Astrocyte (in vitro differentiated cells and primary cell): ENCODE data around the gene TYMS. TPM values are rescaled to one million over a fixed set of nuclear protein-coding genes. Genes with fewer than 3 reads are reported as not detected.

Experiments
- DNase-seq: peaks from one replicate; pipeline ENCODE4 v3.0.0-alpha.2; 2010; ENCODE audit warnings: low read depth
- FAIRE-seq: peaks from 2 replicates; lab custom pipeline; 2011; peaks lifted over from hg19 to GRCh38; lab: Jason Lieb, UNC
- H2AFZ ChIP-seq: 2 replicates; pipeline ENCODE4 v1.6.0; 2012; ENCODE audit warnings: low read depth, low read length, inconsistent platforms
- H3K27ac ChIP-seq: 2 replicates; pipeline ENCODE4 v1.5.1; 2011; ENCODE audit warnings: low read depth, low read length, inconsistent platforms
- H3K27me3 ChIP-seq: 2 replicates; pipeline ENCODE4 v1.6.0; 2011; ENCODE audit warnings: low read length, inconsistent platforms; ENCODE audit not compliant: insufficient read depth
- H3K36me3 ChIP-seq: 2 replicates; pipeline ENCODE4 v1.5.1; 2011; ENCODE audit warnings: low read length, inconsistent platforms; ENCODE audit not compliant: insufficient read depth
- H3K4me1 ChIP-seq: 2 replicates; pipeline ENCODE4 v1.5.1; 2011; ENCODE audit warnings: low read length, inconsistent platforms; ENCODE audit not compliant: insufficient read depth
- H3K4me2 ChIP-seq: 2 replicates; pipeline ENCODE4 v1.6.0; 2012; ENCODE audit warnings: low read length, inconsistent platforms
- H3K4me3 ChIP-seq: 2 replicates; pipeline ENCODE4 v1.5.1; 2011; ENCODE audit warnings: low read depth, mild to moderate bottlenecking, low read length, inconsistent platforms; ENCODE audit not compliant: insufficient read depth
- H3K79me2 ChIP-seq: 2 replicates; pipeline ENCODE4 v1.6.0; 2012; ENCODE audit warnings: mild to moderate bottlenecking, low read length, inconsistent platforms; ENCODE audit not compliant: insufficient read depth
- H3K9ac ChIP-seq: 2 replicates; pipeline ENCODE4 v1.6.0; 2012; ENCODE audit warnings: mild to moderate bottlenecking, low read length, inconsistent platforms
- H3K9me3 ChIP-seq: 2 replicates; pipeline ENCODE4 v1.5.1; 2012; ENCODE audit warnings: low read depth, mild to moderate bottlenecking, low read length, inconsistent platforms; ENCODE audit not compliant: insufficient read depth
- H4K20me1 ChIP-seq: 2 replicates; pipeline ENCODE4 v1.6.0; 2012; ENCODE audit warnings: low read length, inconsistent platforms; ENCODE audit not compliant: insufficient read depth
- H3K27ac Mint-ChIP-seq: one replicate; pipeline ENCODE4 v1.8.0; 2021; ENCODE audit warnings: mild to moderate bottlenecking, mixed read lengths; ENCODE audit not compliant: unreplicated experiment
- H3K27me3 Mint-ChIP-seq: one replicate; pipeline ENCODE4 v1.8.0; 2021; ENCODE audit warnings: low read depth, mixed read lengths; ENCODE audit not compliant: unreplicated experiment
- H3K36me3 Mint-ChIP-seq: one replicate; pipeline ENCODE4 v1.8.0; 2021; ENCODE audit warnings: low read depth, mixed read lengths; ENCODE audit not compliant: unreplicated experiment
- H3K4me1 Mint-ChIP-seq: one replicate; pipeline ENCODE4 v1.8.0; 2021; ENCODE audit warnings: low read depth, mixed read lengths; ENCODE audit not compliant: unreplicated experiment
- H3K4me3 Mint-ChIP-seq: one replicate; pipeline ENCODE4 v1.8.0; 2021; ENCODE audit warnings: mild to moderate bottlenecking, moderate library complexity, mixed read lengths; ENCODE audit not compliant: unreplicated experiment
- H3K9me3 Mint-ChIP-seq: one replicate; pipeline ENCODE4 v1.8.0; 2021; ENCODE audit warnings: mild to moderate bottlenecking, mixed read lengths; ENCODE audit not compliant: unreplicated experiment
- EZH2 ChIP-seq: IDR thresholded peaks from 2 replicates; pipeline ENCODE4 v1.6.1; 2012; ENCODE audit warnings: mild to moderate bottlenecking, low read length, inconsistent platforms; ENCODE audit not compliant: insufficient read depth
- total RNA-seq: library from RNA; stranded (reverse); gene quantifications from 2 replicates; pipeline ENCODE4 v1.2.1, GENCODE V29; 2021
- TF ChIP-seq, protein P1 (sequence below): IDR thresholded peaks from 2 replicates; pipeline ENCODE4 v1.5.1; 2011; ENCODE audit warnings: low read depth, mild to moderate bottlenecking, inconsistent platforms, low read length, moderate library complexity; ENCODE audit not compliant: insufficient read depth

The TYMS gene
- total RNA-seq, 1 donor from 2014 or later = 38.7 TPM

DNA sequence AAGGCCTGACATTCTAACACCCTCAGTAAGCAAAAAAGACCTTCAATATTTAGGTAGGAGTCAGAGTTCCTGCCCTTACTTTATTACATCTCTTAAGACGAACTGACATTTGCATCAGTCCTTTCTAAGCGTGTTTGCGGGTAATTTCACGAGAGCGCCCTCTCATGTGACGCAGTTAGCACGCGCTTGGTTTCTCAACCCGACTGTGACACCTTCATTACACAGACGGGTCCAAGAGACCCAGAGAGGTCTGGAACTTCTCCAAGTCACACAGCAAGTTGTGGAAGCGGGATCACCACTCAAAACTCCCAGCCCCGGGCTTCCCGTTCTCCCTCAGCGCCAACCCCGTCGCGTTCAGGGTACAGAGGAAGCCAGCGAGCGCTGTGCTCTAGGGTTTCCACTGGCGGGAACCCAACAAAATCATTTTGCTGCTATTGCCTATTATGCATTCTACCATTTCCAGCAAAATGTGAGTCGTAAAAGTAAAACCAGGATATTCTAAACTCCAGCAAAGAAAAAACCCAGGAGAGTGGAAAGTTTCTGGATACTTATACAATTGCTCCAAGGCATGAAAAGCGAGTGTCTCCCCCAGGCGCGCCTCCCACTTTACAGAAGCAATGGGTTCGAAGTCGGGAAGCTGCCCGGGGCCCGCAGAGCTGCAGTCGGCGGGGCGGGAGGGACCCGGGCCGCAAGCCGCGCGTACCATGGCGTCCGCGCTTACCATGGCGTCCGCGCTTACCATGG, 54.4 kb downstream of the TYMS start:
- Histone ChIP-seq H3K4me2 (peak overlapping the region; percentile 99), H3K79me2 (peaks cover 32% of the 10 kb centered on the region), H3K4me3 (peak overlapping the region; percentile 75), H3K27me3 (no peaks in the 10 kb centered on the region), H4K20me1 (peaks cover 23% of the 10 kb centered on the region), H2AFZ (peak overlapping the region; percentile 49), H3K36me3 (peaks cover 5% of the 10 kb centered on the region), H3K4me1 (peaks cover 10% of the 10 kb centered on the region), H3K9me3 (no peaks in the 10 kb centered on the region), H3K9ac (peak overlapping the region; percentile 87), H3K27ac (peak overlapping the region; percentile 56)
- no peak for TF ChIP-seq EZH2
- TF ChIP-seq, protein P1, sequence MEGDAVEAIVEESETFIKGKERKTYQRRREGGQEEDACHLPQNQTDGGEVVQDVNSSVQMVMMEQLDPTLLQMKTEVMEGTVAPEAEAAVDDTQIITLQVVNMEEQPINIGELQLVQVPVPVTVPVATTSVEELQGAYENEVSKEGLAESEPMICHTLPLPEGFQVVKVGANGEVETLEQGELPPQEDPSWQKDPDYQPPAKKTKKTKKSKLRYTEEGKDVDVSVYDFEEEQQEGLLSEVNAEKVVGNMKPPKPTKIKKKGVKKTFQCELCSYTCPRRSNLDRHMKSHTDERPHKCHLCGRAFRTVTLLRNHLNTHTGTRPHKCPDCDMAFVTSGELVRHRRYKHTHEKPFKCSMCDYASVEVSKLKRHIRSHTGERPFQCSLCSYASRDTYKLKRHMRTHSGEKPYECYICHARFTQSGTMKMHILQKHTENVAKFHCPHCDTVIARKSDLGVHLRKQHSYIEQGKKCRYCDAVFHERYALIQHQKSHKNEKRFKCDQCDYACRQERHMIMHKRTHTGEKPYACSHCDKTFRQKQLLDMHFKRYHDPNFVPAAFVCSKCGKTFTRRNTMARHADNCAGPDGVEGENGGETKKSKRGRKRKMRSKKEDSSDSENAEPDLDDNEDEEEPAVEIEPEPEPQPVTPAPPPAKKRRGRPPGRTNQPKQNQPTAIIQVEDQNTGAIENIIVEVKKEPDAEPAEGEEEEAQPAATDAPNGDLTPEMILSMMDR = no peak
- Mint-ChIP-seq H3K36me3 (peaks cover 8% of the 10 kb centered on the region), H3K27ac (peak overlapping the region; percentile 1), H3K4me3 (peak overlapping the region; percentile 84), H3K27me3 (no peaks in the 10 kb centered on the region), H3K9me3 (no peaks in the 10 kb centered on the region), H3K4me1 (no peaks in the 10 kb centered on the region)
- DNase-seq (peak; percentile 78), FAIRE-seq (no peak)

DNA sequence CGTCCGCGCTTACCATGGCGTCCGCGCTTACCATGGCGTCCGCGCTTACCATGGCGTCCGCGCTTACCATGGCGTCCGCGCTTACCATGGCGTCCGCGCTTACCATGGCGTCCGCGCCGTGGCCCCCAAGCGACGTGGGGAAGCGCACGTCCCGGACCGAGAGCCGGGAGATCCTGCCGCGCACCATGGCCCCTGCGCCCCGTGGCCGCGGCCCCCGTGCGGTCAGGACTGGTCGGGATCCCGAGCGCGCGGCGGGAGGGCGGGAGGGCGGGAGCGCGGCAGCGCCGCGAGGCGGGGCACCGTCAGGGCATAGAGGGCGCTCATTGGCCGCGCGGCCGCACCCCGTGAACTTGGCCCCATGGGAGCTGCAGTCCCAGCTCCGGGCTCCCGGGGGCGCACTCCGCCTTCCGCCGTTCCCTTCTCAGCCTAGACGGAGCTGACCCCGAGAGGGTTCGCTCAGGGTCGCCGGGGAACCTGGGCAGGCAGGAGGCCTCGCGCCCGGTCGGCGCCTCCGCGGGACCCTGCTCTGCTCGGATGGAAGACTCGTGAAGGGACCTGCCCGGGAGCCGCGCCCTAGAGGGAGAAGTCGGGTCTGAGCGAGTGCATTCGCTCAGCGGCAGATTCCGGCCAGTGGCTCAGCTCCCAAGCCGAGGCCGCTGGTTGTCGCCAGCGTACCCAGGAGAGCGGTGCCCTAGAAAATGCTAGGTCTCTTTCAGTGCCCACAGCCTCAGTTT, 55.1 kb downstream of the TYMS start, which contains the start of gene ENOSF1:
ENOSF1 (minus strand) TSS at position 230 of the 734 bp plus-strand sequence; CDS start at position 187, 43 bp downstream.
- H4K20me1 ChIP-seq = peaks cover 23% of the 10 kb centered on the region
- no peak for FAIRE-seq
- Mint-ChIP-seq H3K9me3 (no peaks in the 10 kb centered on the region), H3K27ac (peak within 1 kb of the TSS; percentile 1), H3K27me3 (no peaks in the 10 kb centered on the region), H3K4me1 (no peaks in the 10 kb centered on the region), H3K36me3 (peaks cover 8% of the 10 kb centered on the region), H3K4me3 (peak within 1 kb of the TSS; percentile 84)
- H3K36me3 ChIP-seq = peaks cover 5% of the 10 kb centered on the region
- H3K79me2 ChIP-seq = peaks cover 32% of the 10 kb centered on the region
- no peaks in the 10 kb centered on the region for H3K9me3 ChIP-seq
- H3K4me1 ChIP-seq = peaks cover 10% of the 10 kb centered on the region
- H3K4me3 ChIP-seq = peak within 1 kb of the TSS; percentile 75
- no peak for TF ChIP-seq EZH2
- TF ChIP-seq, protein P1 = peak; percentile 44
- H3K4me2 ChIP-seq = peak within 1 kb of the TSS; percentile 99
- H2AFZ ChIP-seq = peak within 1 kb of the TSS; percentile 73
- H3K9ac ChIP-seq = peak within 1 kb of the TSS; percentile 87
- H3K27me3 ChIP-seq = no peaks in the 10 kb centered on the region
- H3K27ac ChIP-seq = peak within 1 kb of the TSS; percentile 56
- peak; percentile 59 for DNase-seq
